ENCODE results near the gene MOB3A.

The MOB3A gene

GRCh38 chr19:2037651-2038255, 58.4 kb downstream of the MOB3A start:
- H4K20me1 ChIP-seq (ENCODE audit: insufficient read depth, low read length, poor library complexity, severe bottlenecking), result peaks cover 10% of the 10 kb centered on the region
- no peak overlapping the region for H3K4me3 ChIP-seq (ENCODE audit: low read length, poor library complexity, severe bottlenecking)
- TF ChIP-seq CTCF (conservative IDR thresholded peaks at IDR 0.05; ENCODE audit: low read length), result no peak
- TF ChIP-seq EZH2phosphoT487 (IDR thresholded peaks at IDR 0.05; ENCODE audit: borderline replicate concordance), result no peak
- peaks cover 16% of the 10 kb centered on the region; the same call in 1 of the 2 replicates for H3K79me2 ChIP-seq (ENCODE audit: insufficient read depth, low read length)
- no peak overlapping the region for H3K4me2 ChIP-seq (ENCODE audit: low read depth, low read length, poor library complexity, severe bottlenecking)
- H3K9me3 ChIP-seq (ENCODE audit: insufficient read depth, low read depth, low read length), result no peaks in the 10 kb centered on the region
- H2AFZ ChIP-seq (ENCODE audit: low read length), result no peak overlapping the region
- no peak overlapping the region for H3K9ac ChIP-seq (ENCODE audit: low read depth, low read length, poor library complexity, severe bottlenecking)
- peaks cover 19% of the 10 kb centered on the region for H3K4me1 ChIP-seq (ENCODE audit: insufficient read depth, low read length, poor library complexity, severe bottlenecking)
- no peaks in the 10 kb centered on the region for H3K9me2 ChIP-seq (replicated peaks; ENCODE audit: low read depth, low read length)
- H3K27me3 ChIP-seq (ENCODE audit: insufficient read depth, low read length, poor library complexity, severe bottlenecking), result no peaks in the 10 kb centered on the region
- peaks cover 20% of the 10 kb centered on the region; the same call in 1 of the 2 replicates for H3K36me3 ChIP-seq (ENCODE audit: insufficient read depth, low read length)
- H3F3A ChIP-seq (ENCODE audit: low read depth), result peaks cover 6% of the 10 kb centered on the region; the same call in 1 of the 2 replicates

- peaks cover 18% of the 10 kb centered on the region; the same call in 1 of the 2 replicates for H3K36me3 ChIP-seq (ENCODE audit: insufficient read depth, low read length)
These were observed 59.7 kb downstream of the MOB3A start for GRCh38 chr19:2036424-2036823.

GRCh38 chr19:2035590-2035991, 60.5 kb downstream of the MOB3A start:
- no peak for TF ChIP-seq EZH2phosphoT487 (IDR thresholded peaks at IDR 0.05; ENCODE audit: borderline replicate concordance)
- TF ChIP-seq CTCF (conservative IDR thresholded peaks at IDR 0.05; ENCODE audit: low read length), result no peak
- no peak overlapping the region for H3K9ac ChIP-seq (ENCODE audit: low read depth, low read length, poor library complexity, severe bottlenecking)
- peaks cover 9% of the 10 kb centered on the region; the same call in 1 of the 2 replicates for H3K36me3 ChIP-seq (ENCODE audit: insufficient read depth, low read length)
- no peaks in the 10 kb centered on the region for H3K9me2 ChIP-seq (replicated peaks; ENCODE audit: low read depth, low read length)
- peaks cover 3% of the 10 kb centered on the region for H4K20me1 ChIP-seq (ENCODE audit: insufficient read depth, low read length, poor library complexity, severe bottlenecking)
- H3K9me3 ChIP-seq (ENCODE audit: insufficient read depth, low read depth, low read length), result no peaks in the 10 kb centered on the region
- H3K27me3 ChIP-seq (ENCODE audit: insufficient read depth, low read length, poor library complexity, severe bottlenecking), result no peaks in the 10 kb centered on the region
- H3K4me3 ChIP-seq (ENCODE audit: low read length, poor library complexity, severe bottlenecking), result no peak overlapping the region
- no peak overlapping the region for H2AFZ ChIP-seq (ENCODE audit: low read length)
- no peaks in the 10 kb centered on the region for H3K79me2 ChIP-seq (ENCODE audit: insufficient read depth, low read length)
- H3F3A ChIP-seq (ENCODE audit: low read depth), result peaks cover 6% of the 10 kb centered on the region; the same call in 1 of the 2 replicates
- H3K4me2 ChIP-seq (ENCODE audit: low read depth, low read length, poor library complexity, severe bottlenecking), result no peak overlapping the region
- H3K4me1 ChIP-seq (ENCODE audit: insufficient read depth, low read length, poor library complexity, severe bottlenecking), result peaks cover 17% of the 10 kb centered on the region

More at GRCh38 chr19:2036424-2036823, 59.7 kb downstream of the MOB3A start:
- TF ChIP-seq EZH2phosphoT487 (IDR thresholded peaks at IDR 0.05; ENCODE audit: borderline replicate concordance) (no peak), CTCF (conservative IDR thresholded peaks at IDR 0.05; ENCODE audit: low read length) (no peak)
- peaks cover 6% of the 10 kb centered on the region; the same call in 1 of the 2 replicates for H3F3A ChIP-seq (ENCODE audit: low read depth)
- peaks cover 6% of the 10 kb centered on the region for H4K20me1 ChIP-seq (ENCODE audit: insufficient read depth, low read length, poor library complexity, severe bottlenecking)
- H3K9me2 ChIP-seq (replicated peaks; ENCODE audit: low read depth, low read length), result no peaks in the 10 kb centered on the region
- peaks cover 18% of the 10 kb centered on the region for H3K4me1 ChIP-seq (ENCODE audit: insufficient read depth, low read length, poor library complexity, severe bottlenecking)
- H3K4me2 ChIP-seq (ENCODE audit: low read depth, low read length, poor library complexity, severe bottlenecking), result no peak overlapping the region
- no peak overlapping the region for H3K9ac ChIP-seq (ENCODE audit: low read depth, low read length, poor library complexity, severe bottlenecking)
- H2AFZ ChIP-seq (ENCODE audit: low read length), result no peak overlapping the region
- H3K4me3 ChIP-seq (ENCODE audit: low read length, poor library complexity, severe bottlenecking), result no peak overlapping the region
- no peaks in the 10 kb centered on the region for H3K27me3 ChIP-seq (ENCODE audit: insufficient read depth, low read length, poor library complexity, severe bottlenecking)
- peaks cover 7% of the 10 kb centered on the region; the same call in 1 of the 2 replicates for H3K79me2 ChIP-seq (ENCODE audit: insufficient read depth, low read length)
- H3K9me3 ChIP-seq (ENCODE audit: insufficient read depth, low read depth, low read length), result no peaks in the 10 kb centered on the region

Measured in Loucy (cell line).